ENCODE results near the gene CREB3. TPM values are rescaled to one million over a fixed set of nuclear protein-coding genes. Genes with fewer than 3 reads are reported as not detected.

CREB3 gene
- total and polyA plus RNA-seq, 2 experiments from 2014 or later: 20.3 to 32.4 TPM

DNA sequence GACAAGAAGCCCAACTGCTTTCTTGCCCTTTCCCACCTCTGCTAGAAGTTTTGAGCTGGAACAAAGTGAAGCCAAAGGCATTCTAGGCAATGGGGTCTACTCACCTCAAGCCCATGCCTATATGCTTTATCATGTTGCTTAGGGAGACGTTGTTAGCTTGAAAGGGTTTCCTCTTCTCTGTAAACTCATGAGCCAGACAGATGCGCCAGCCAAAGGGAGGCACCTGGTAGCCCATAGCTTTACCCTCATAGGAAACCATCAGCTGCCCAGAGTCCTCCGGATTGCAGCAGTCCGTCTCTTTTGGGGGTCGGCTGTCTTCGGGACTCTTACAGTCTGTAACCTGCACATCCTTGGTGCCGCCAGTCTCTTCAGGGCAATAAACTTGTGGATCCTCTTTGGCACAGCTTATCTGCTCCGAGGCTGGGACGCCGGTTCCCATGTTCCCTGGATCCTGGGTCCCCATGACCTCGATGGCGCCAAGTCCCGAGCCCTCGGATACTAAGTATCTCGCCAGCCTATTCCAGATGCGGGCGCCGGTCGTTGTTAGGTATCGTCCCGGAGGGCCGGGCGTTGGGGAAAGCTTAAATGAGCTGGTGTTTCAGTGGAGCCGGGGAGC lies 15.9 kb downstream of the CREB3 start:
- Histone ChIP-seq H3K4me2 (peak overlapping the region; percentile 99), H3K9me2 (ENCODE audit: insufficient read depth) (no peaks in the 10 kb centered on the region), H3F3A (replicated peaks; ENCODE audit: low read depth) (peaks cover 13% of the 10 kb centered on the region), H3K4me1 (ENCODE audit: insufficient read depth) (peaks cover 30% of the 10 kb centered on the region), H3K36me3 (ENCODE audit: insufficient read depth) (peaks cover 14% of the 10 kb centered on the region), H2AFZ (peak overlapping the region; percentile 92), H3K27ac (ENCODE audit: low read depth) (peak overlapping the region; percentile 80; the same call in 1 of the 2 replicates), H3K4me3 (peak overlapping the region; percentile 100), H3K79me2 (replicated peaks; ENCODE audit: insufficient read depth) (peaks cover 41% of the 10 kb centered on the region), H3K27me3 (ENCODE audit: insufficient read depth) (no peaks in the 10 kb centered on the region), H4K20me1 (replicated peaks; ENCODE audit: insufficient read depth) (peaks cover 30% of the 10 kb centered on the region)
- Mint-ChIP-seq H3K4me3 (peak overlapping the region; percentile 93), H3K4me1 (peaks cover 24% of the 10 kb centered on the region), H3K27me3 (ENCODE audit: insufficient read depth, low read depth, poor library complexity) (peaks cover 7% of the 10 kb centered on the region), H3K36me3 (ENCODE audit: low read depth) (peaks cover 41% of the 10 kb centered on the region), H3K27ac (peak overlapping the region; percentile 93), H3K9me3 (no peaks in the 10 kb centered on the region)
- no peak for DNase-seq (ENCODE audit: low spot score)
- TF ChIP-seq, protein P1, sequence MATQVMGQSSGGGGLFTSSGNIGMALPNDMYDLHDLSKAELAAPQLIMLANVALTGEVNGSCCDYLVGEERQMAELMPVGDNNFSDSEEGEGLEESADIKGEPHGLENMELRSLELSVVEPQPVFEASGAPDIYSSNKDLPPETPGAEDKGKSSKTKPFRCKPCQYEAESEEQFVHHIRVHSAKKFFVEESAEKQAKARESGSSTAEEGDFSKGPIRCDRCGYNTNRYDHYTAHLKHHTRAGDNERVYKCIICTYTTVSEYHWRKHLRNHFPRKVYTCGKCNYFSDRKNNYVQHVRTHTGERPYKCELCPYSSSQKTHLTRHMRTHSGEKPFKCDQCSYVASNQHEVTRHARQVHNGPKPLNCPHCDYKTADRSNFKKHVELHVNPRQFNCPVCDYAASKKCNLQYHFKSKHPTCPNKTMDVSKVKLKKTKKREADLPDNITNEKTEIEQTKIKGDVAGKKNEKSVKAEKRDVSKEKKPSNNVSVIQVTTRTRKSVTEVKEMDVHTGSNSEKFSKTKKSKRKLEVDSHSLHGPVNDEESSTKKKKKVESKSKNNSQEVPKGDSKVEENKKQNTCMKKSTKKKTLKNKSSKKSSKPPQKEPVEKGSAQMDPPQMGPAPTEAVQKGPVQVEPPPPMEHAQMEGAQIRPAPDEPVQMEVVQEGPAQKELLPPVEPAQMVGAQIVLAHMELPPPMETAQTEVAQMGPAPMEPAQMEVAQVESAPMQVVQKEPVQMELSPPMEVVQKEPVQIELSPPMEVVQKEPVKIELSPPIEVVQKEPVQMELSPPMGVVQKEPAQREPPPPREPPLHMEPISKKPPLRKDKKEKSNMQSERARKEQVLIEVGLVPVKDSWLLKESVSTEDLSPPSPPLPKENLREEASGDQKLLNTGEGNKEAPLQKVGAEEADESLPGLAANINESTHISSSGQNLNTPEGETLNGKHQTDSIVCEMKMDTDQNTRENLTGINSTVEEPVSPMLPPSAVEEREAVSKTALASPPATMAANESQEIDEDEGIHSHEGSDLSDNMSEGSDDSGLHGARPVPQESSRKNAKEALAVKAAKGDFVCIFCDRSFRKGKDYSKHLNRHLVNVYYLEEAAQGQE (IDR thresholded peaks at IDR 0.05; ENCODE audit: unreplicated experiment): no peak
- TF ChIP-seq JUNB (IDR thresholded peaks at IDR 0.05; ENCODE audit: unreplicated experiment) (no peak), STAT1 (IDR thresholded peaks at IDR 0.05; ENCODE audit: unreplicated experiment) (no peak), POLR2AphosphoS5 (IDR thresholded peaks at IDR 0.05; ENCODE audit: low read depth) (no peak), ZNF331 (CRISPR knock-in tag; IDR thresholded peaks at IDR 0.05; ENCODE audit: low read depth) (no peak), EZH2 (IDR thresholded peaks at IDR 0.05; ENCODE audit: low read depth, unreplicated experiment) (no peak), ZNF114 (CRISPR knock-in tag; IDR thresholded peaks at IDR 0.05) (no peak)
- ATAC-seq: peak; percentile 5

DNA sequence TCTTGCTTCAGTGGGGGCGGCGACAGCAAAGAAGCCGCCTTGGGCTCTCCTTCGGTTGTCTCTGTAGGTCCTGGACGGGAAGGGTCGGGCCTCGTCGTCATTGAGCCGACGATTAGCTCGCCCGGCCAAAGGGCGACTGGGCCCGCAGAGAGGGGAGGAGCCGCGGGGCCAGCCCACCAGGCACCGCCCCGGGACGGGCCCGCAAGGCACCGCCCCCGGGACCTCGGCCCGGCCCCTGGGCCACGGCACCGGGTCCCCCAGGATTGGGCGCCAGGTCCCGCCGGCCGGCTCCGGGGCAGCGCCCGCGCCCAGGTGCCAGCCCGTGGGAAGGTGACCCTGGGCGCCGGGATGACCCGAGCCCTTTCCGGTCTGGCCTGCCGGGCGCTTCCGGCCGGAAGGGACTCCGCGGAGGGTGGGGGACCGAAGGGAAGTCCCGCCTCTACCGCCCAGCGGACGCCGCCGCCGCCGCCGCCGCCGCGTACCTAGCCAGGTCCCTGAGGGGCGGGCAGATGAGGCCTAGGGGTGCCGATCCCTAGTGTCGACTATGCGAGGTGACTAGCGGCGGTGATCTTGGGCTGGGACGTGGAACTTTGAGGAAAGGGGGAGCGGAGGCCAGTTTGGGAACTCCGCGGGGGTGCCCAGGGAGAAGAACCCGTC lies 16.5 kb downstream of the CREB3 start, which contains the start of the genes GBA2 and RGP1:
GBA2 (minus strand) TSS at position 371 of the 657 bp plus-strand sequence. CDS start 524 bp downstream, outside the sequence.
RGP1 (plus strand) TSS at position 430 of the 657 bp plus-strand sequence. CDS start 469 bp downstream, outside the sequence.
- Histone ChIP-seq H3K27me3 (ENCODE audit: insufficient read depth) (no peaks in the 10 kb centered on the region), H3K4me1 (ENCODE audit: insufficient read depth) (peaks cover 30% of the 10 kb centered on the region), H3K36me3 (ENCODE audit: insufficient read depth) (peaks cover 13% of the 10 kb centered on the region), H3K79me2 (replicated peaks; ENCODE audit: insufficient read depth) (peaks cover 41% of the 10 kb centered on the region), H2AFZ (peak within 1 kb of the TSS; percentile 97), H3K27ac (ENCODE audit: low read depth) (peak within 1 kb of the TSS; percentile 80; the same call in 1 of the 2 replicates), H3K4me2 (peak within 1 kb of the TSS; percentile 99), H3K4me3 (peak within 1 kb of the TSS; percentile 100), H4K20me1 (replicated peaks; ENCODE audit: insufficient read depth) (peaks cover 30% of the 10 kb centered on the region), H3F3A (replicated peaks; ENCODE audit: low read depth) (peaks cover 13% of the 10 kb centered on the region), H3K9me2 (ENCODE audit: insufficient read depth) (no peaks in the 10 kb centered on the region)
- Mint-ChIP-seq H3K4me3 (peak within 1 kb of the TSS; percentile 93), H3K27me3 (ENCODE audit: insufficient read depth, low read depth, poor library complexity) (peaks cover 7% of the 10 kb centered on the region), H3K36me3 (ENCODE audit: low read depth) (peaks cover 41% of the 10 kb centered on the region), H3K27ac (peak within 1 kb of the TSS; percentile 93), H3K4me1 (peaks cover 24% of the 10 kb centered on the region), H3K9me3 (no peaks in the 10 kb centered on the region)
- DNase-seq (ENCODE audit: low spot score) (peak; percentile 91), ATAC-seq (peak; percentile 92)
- TF ChIP-seq NANOG (IDR thresholded peaks at IDR 0.05; ENCODE audit: borderline replicate concordance) (no peak), EZH2phosphoT487 (IDR thresholded peaks at IDR 0.05; ENCODE audit: unreplicated experiment) (no peak), POLR2AphosphoS5 (IDR thresholded peaks at IDR 0.05; ENCODE audit: low read depth) (peak; percentile 80; the same call in 1 of the 2 replicates), EZH2 (IDR thresholded peaks at IDR 0.05; ENCODE audit: low read depth, unreplicated experiment) (no peak), ZNF331 (CRISPR knock-in tag; IDR thresholded peaks at IDR 0.05; ENCODE audit: low read depth) (no peak), JUNB (IDR thresholded peaks at IDR 0.05; ENCODE audit: unreplicated experiment) (no peak), ZNF462 (CRISPR knock-in tag; IDR thresholded peaks at IDR 0.05) (no peak)
